NCI-H82 treated with DMSO at 0.1 percent for 48 hours (cell line): ENCODE measurements around the gene FRK.
"Not testable (repeated sequence)": the region's sequence is repeated elsewhere in the genome, so short reads cannot be mapped to it uniquely, and the experiment has no call there.

ENCODE experiments used
- DNase-seq: peaks from one replicate; lab custom pipeline; 2025; ENCODE audit not compliant: unreplicated experiment; lab: John Stamatoyannopoulos, UW

FRK gene

DNA sequence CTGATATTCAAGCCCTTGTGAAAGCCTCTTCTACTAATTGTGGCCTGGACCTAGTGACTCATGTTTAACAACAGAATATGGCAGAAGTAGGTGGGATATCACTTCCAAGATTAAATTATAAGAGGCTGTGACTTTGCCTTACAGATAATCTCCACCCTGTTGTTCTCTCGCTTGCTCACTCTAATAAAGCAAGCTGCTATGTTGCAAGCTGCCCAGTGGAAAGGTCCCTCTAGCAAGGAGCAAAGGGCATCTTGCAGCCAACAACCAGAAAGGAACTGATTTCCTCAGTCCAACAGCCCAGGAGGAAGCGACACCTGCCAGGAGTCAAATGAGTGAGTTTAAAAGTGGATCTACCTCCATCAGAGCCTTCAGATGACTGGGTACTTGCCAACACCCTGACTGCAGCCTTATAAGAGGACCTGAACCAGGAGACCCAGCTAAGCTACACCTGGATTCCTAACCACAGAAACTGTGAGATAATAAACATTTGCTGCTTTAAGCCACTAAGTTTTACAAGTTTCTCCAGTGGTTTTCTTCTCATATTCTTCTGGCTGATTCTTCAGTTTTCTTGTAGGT lies 112.6 kb downstream of the FRK start:
- no peak for DNase-seq

GRCh38 chr6:115945812-115946211 lies 114.9 kb downstream of the FRK start:
- no peak for DNase-seq

DNA sequence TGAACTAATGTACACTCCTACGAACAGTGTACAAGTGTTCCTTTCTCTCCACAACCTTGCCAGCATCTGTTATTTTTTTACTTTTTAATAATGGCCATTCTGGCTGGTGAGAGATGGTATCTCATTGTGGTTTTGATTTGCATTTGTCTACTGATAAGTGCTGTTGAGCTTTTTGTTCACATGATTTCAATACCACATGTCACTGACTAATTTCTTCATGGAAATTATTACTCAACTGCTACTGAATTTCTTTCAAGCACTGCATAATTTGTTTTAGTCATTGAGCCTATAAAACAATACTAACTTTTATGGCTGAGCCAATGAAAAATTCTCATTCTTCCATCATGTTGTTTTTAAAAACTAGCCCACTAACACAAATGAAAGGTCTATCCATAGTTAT lies 115.4 kb downstream of the FRK start:
- no peak for DNase-seq

DNA sequence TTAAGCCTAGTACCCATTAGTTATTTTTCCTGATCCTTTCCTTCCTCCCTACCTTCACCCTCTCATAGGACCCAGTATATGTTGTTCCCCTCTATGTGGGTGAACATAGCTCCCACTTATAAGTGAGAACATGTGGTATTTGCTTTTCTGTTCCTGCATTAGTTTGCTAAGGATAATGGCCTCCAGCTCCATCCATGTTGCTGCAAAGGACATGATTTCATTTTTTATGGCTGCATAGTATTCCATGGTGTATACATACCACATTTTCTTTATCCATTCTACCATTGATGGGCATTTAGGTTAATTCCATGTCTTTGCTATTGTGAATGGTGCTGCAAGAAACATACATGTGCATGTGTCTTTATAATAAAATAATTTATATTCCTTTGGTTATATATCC lies 115.9 kb downstream of the FRK start:
- DNase-seq: not testable (repeated sequence)

DNA sequence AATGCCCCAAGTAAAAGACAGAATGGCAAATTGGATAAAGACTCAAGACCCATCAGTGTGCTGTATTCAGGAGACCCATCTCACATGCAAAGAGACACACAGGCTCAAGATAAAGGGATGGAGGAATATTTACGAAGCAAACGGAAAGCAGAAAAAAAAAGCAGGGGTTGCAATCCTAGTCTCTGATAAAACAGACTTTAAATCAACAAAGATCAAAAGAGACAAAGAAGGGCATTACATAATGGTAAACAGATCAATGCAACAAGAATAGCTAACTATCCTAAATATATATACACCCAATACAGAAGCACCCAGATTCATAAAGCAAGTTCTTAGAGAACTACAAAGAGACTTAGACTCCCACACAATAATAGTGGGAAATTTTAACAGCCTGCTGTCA lies 123.2 kb downstream of the FRK start:
- DNase-seq: not testable (repeated sequence)

- DNase-seq: no peak
Measured at GRCh38 chr6:115935361-115935760, 125.3 kb downstream of the FRK start.

- no peak for DNase-seq
Measured at GRCh38 chr6:115934829-115935228, 125.9 kb downstream of the FRK start.

GRCh38 chr6:115934145-115934544 lies 126.5 kb downstream of the FRK start:
- DNase-seq: no peak

GRCh38 chr6:115932481-115932880 lies 128.2 kb downstream of the FRK start:
- DNase-seq: no peak

- not testable (repeated sequence) for DNase-seq
Measured at GRCh38 chr6:115928000-115928399, 132.7 kb downstream of the FRK start.

- no peak for DNase-seq
Measured at GRCh38 chr6:115922971-115923370, 137.7 kb downstream of the FRK start.

GRCh38 chr6:115914098-115914497 lies 146.6 kb downstream of the FRK start:
- DNase-seq: no peak

- DNase-seq: no peak
Measured at GRCh38 chr6:115909923-115910546, 150.7 kb downstream of the FRK start.

DNA sequence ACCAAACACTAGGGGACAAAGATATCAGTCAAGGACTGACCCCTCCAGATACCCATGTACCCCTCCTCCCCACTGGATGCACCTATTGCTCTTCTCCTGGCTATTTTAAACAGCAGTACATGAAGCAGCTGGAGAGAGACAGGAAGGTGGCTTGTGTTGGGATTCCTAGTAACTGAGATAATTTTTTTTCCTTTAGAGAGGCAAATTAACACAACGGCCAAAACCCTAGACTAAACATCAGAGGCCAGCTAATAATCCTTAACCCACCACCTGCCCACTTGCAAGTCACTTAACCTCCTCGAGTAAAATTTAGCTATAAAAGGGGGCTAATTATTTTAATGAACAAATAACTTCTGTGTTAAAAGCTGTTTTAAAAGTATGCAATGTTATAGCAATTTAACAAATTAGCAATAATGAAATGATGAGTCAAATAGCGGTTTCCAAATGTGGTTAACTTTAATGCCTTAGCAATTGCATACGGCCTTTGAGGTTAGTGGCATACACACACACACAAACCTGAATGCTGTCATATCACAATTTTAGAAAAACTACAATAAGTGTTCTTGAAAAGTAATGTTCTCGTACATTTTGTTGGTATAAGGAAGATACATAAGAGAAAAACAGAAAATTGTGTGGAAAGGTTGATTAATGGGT lies 151.7 kb downstream of the FRK start:
- no peak for DNase-seq

DNA sequence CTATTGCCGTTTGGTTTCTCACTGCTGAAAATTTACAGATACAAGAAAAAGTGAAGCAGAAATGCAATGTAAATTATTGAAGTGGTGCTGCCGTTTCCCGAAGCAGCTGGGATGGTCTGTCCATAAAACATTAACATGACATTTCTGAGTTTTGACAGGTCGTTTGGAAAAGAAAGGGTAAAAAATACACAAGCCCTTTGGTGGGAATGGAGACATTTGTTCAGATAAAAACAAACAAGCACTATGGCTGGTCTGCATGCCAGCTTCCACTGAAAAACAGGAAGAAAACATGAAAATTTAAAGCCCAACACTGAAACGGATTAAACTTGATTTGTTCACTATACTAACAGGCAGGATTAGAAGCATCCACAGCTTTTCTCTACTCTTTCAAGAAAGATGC lies 155.2 kb downstream of the FRK start:
- DNase-seq: no peak

DNA sequence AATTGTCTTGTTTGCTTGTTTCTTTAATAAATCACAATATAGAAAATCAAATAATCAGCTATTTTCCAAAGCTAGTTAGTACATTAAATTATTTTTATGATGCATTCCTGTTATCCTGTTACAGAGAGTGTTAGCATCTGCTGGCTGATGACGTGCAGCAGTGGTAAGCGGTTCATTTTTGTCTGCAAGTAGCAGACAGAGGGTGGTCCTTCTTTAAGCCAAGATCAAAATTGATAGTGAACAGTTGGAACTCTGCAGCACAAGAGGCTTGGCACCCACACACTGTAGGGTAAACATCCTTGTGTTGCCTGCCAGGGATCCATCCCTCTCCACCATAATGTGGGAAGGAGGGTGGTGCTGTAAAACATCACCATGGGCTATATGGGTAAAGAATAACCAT lies 158.3 kb downstream of the FRK start:
- no peak for DNase-seq

- DNase-seq: peak; percentile 18
Measured at GRCh38 chr6:115901896-115902295, 158.8 kb downstream of the FRK start.

GRCh38 chr6:115899730-115900282 lies 160.9 kb downstream of the FRK start:
- no peak for DNase-seq

- DNase-seq: no peak
Measured at GRCh38 chr6:115898246-115898645, 162.4 kb downstream of the FRK start.

DNA sequence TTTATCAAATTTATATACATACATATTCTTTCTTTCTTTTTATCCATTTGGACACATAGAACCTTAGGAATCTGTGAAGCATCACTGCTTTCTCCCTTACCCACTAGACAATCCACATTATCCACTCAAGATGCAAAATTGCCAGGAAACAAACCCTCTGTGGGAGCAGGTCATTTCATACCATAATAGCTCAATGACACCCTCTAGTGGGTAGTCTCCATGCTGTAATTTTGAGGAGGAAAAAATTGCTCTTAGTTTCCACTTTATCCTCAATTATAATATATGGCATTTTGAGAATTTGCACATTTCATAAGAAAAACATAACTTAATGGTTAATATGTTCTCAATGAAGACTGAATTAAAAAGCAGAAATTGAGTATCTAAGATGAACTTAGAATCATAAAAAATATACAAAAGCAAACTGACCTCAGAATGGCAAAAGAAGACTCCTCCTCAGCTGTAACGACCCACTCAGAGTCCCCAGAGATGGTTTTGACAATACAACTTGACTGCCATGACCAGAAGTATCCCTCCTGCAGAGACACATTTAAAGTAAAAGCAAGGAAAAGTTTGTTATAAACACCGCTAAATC lies 164.1 kb downstream of the FRK start:
- no peak for DNase-seq

DNA sequence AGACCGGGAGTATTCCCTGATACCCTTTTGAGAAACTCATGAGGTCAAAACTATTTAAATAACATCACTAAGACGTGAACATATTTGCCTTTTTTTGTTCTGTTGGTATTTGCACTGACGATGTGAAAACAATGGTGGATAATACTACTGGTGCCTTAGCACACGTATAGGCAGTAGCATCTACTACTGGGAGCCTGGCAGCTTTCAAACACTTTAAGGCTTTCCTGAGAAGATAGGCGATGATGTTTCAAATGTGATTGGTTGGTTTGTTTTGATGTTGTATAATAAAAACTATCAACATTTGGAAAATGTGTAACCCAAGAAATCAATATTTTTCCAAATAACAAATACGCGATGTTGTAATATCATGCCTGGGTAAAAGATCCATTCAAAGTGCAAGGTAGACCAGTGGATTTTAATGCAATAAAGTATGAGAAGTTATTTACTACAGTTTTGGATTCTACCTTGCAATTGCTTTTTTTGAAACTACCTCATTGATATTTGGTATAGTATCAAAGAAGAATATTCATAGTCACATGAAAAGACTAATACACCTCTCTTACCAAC lies 166.2 kb downstream of the FRK start:
- DNase-seq: no peak

GRCh38 chr6:115891750-115892149 lies 168.9 kb downstream of the FRK start:
- DNase-seq: no peak
